SU-DHL-6 (cell line): Measurements from ENCODE around the gene KCNQ1OT1.

Experiments
- EZH2phosphoT487 ChIP-seq: fragments of 200-600 bp; sonication (generic), shearing (Covaris generic); conservative IDR thresholded peaks from 2 replicates; pipeline ENCODE4 v1.6.1; 2018; ENCODE audit warnings: mild to moderate bottlenecking, antibody characterized with exemption, low read length, moderate library complexity, mixed read lengths
- TF ChIP-seq, protein P1 (sequence below): fragments of 200-600 bp; sonication (generic); IDR thresholded peaks from one replicate; pipeline ENCODE4 v1.5.1; 2017; ENCODE audit warnings: antibody characterized with exemption, mild to moderate bottlenecking, low read length, moderate library complexity; ENCODE audit not compliant: insufficient read depth, poor library complexity, severe bottlenecking

DNA sequence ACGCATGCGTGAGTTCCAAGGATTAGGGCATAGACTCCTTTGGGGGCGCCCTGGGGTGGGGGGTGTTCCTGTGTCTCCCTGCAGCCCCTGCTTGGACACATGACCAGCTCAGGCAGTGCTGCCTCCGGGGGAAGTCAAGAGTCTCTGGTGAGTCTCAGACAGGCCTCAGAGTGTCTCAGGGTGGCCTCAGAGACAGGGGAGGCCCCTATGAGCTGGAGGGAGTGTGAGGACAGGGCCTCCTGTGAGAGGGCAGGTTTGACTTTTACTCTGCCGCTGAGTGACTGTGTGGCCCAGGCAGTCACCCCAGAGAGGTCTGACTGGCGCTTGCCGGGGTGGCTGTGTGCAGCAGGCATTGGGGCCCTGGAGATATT lies 41.2 kb upstream of the KCNQ1OT1 start:
- TF ChIP-seq, protein P1, sequence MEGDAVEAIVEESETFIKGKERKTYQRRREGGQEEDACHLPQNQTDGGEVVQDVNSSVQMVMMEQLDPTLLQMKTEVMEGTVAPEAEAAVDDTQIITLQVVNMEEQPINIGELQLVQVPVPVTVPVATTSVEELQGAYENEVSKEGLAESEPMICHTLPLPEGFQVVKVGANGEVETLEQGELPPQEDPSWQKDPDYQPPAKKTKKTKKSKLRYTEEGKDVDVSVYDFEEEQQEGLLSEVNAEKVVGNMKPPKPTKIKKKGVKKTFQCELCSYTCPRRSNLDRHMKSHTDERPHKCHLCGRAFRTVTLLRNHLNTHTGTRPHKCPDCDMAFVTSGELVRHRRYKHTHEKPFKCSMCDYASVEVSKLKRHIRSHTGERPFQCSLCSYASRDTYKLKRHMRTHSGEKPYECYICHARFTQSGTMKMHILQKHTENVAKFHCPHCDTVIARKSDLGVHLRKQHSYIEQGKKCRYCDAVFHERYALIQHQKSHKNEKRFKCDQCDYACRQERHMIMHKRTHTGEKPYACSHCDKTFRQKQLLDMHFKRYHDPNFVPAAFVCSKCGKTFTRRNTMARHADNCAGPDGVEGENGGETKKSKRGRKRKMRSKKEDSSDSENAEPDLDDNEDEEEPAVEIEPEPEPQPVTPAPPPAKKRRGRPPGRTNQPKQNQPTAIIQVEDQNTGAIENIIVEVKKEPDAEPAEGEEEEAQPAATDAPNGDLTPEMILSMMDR, result no peak
- no peak for TF ChIP-seq EZH2phosphoT487
